Adipocyte (in vitro differentiated cells): Measurements from ENCODE around the gene CBX5.
A peak's percentile ranks its signal among the peaks of the same experiment; 100 is the strongest.

Experiments used
- DNase-seq: peaks from one replicate; pipeline ENCODE4 v3.0.0-alpha.2; 2015; ENCODE audit warnings: low read depth
- H3K27me3 ChIP-seq: replicated peaks from 2 replicates; pipeline ENCODE4 v1.7.0; 2013; ENCODE audit warnings: mild to moderate bottlenecking, low read length, moderate library complexity; ENCODE audit not compliant: control insufficient read depth, insufficient read depth
- H3K36me3 ChIP-seq: 2 replicates; pipeline ENCODE4 v1.7.0; 2013; ENCODE audit warnings: low read length, mild to moderate bottlenecking, moderate library complexity; ENCODE audit not compliant: control insufficient read depth, insufficient read depth, severe bottlenecking
- H3K4me1 ChIP-seq: 2 replicates; pipeline ENCODE4 v1.7.0; 2013; ENCODE audit warnings: mild to moderate bottlenecking, low read length, moderate library complexity; ENCODE audit not compliant: control insufficient read depth, insufficient read depth
- H3K4me3 ChIP-seq: 2 replicates; pipeline ENCODE4 v1.7.0; 2013; ENCODE audit warnings: mild to moderate bottlenecking, low read length, moderate library complexity
- H3K9ac ChIP-seq: 2 replicates; pipeline ENCODE4 v1.7.0; 2013; ENCODE audit warnings: mild to moderate bottlenecking, low read length, moderate library complexity
- H3K9me3 ChIP-seq: 2 replicates; pipeline ENCODE4 v1.7.0; 2013; ENCODE audit warnings: mild to moderate bottlenecking, low read length, moderate library complexity; ENCODE audit not compliant: control insufficient read depth

Gene CBX5

GRCh38 chr12:54279227-54279631, 693 bp downstream of the CBX5 start:
- H3K4me1 ChIP-seq = peaks cover 39% of the 10 kb centered on the region
- no peak for DNase-seq
- peak overlapping the region; percentile 100 for H3K9ac ChIP-seq
- H3K9me3 ChIP-seq = no peaks in the 10 kb centered on the region
- H3K27me3 ChIP-seq = no peaks in the 10 kb centered on the region
- peaks cover 30% of the 10 kb centered on the region for H3K36me3 ChIP-seq
- H3K4me3 ChIP-seq = peak overlapping the region; percentile 96

DNA sequence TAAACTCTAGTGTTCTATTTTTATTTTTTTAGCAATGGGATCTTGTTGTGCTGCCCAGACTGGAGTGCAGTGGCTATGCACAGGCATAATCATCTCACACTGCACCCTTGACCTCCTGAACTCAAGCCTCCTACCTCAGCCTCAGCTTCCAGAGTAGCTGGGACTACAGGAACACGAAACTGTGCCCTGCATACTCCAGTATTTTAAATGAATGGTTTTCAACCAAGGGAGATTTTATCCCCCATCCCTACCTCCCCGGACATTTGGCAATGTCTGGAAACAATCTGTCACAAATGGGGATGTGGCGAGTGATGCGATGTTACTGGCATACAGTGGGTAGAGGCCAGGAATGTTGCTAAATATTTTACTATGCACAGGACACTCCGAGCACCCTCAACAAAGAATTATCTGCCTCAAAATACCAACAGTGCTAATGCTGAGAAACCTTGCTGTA, 2.1 kb downstream of the CBX5 start:
- H3K4me1 ChIP-seq = peaks cover 25% of the 10 kb centered on the region

GRCh38 chr12:54276368-54276767, 3.6 kb downstream of the CBX5 start:
- peaks cover 5% of the 10 kb centered on the region for H3K36me3 ChIP-seq
- no peak for DNase-seq
- H3K4me1 ChIP-seq = peaks cover 15% of the 10 kb centered on the region
- no peaks in the 10 kb centered on the region for H3K9me3 ChIP-seq
- no peak overlapping the region for H3K9ac ChIP-seq
- H3K27me3 ChIP-seq = no peaks in the 10 kb centered on the region
- no peak overlapping the region for H3K4me3 ChIP-seq

More for the DNA sequence above, 2.1 kb downstream of the CBX5 start:
- H3K36me3 ChIP-seq = peaks cover 20% of the 10 kb centered on the region
- H3K4me3 ChIP-seq = peak overlapping the region; percentile 96
- peak overlapping the region; percentile 100 for H3K9ac ChIP-seq
- peak; percentile 55 for DNase-seq
- H3K9me3 ChIP-seq = no peaks in the 10 kb centered on the region
- H3K27me3 ChIP-seq = no peaks in the 10 kb centered on the region

DNA sequence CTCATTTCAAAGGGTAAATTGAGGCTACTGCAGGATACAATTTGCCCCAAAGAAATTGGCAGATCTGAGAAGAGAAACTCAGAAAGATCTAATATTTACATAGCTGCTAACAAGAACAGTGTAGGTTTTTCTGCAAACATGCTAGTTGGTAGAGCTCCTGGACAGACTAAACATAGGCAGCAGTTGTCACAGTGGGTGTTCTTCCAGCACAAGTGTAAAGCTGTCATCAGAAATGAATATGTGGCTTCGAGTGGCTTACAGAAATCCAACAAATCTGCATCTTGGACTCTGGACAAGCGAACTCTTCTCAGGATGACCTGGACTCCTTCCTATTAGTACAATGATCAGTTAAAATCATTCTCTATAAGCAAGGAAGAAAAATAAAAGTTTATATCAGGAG, 5.9 kb downstream of the CBX5 start:
- peaks cover 3% of the 10 kb centered on the region for H3K36me3 ChIP-seq

GRCh38 chr12:54272214-54272613, 7.7 kb downstream of the CBX5 start:
- Histone ChIP-seq H3K9me3 (no peaks in the 10 kb centered on the region), H3K4me1 (no peaks in the 10 kb centered on the region), H3K4me3 (no peak overlapping the region), H3K27me3 (no peaks in the 10 kb centered on the region), H3K9ac (no peak overlapping the region), H3K36me3 (peaks cover 3% of the 10 kb centered on the region)
- DNase-seq = no peak

More for the DNA sequence above, 5.9 kb downstream of the CBX5 start:
- no peaks in the 10 kb centered on the region for H3K27me3 ChIP-seq
- no peak for DNase-seq
- no peaks in the 10 kb centered on the region for H3K9me3 ChIP-seq
- no peak overlapping the region for H3K4me3 ChIP-seq
- no peak overlapping the region for H3K9ac ChIP-seq
- peaks cover 15% of the 10 kb centered on the region for H3K4me1 ChIP-seq

GRCh38 chr12:54270345-54270744, 9.6 kb downstream of the CBX5 start:
- Histone ChIP-seq H3K4me1 (no peaks in the 10 kb centered on the region), H3K9ac (no peak overlapping the region)

DNA sequence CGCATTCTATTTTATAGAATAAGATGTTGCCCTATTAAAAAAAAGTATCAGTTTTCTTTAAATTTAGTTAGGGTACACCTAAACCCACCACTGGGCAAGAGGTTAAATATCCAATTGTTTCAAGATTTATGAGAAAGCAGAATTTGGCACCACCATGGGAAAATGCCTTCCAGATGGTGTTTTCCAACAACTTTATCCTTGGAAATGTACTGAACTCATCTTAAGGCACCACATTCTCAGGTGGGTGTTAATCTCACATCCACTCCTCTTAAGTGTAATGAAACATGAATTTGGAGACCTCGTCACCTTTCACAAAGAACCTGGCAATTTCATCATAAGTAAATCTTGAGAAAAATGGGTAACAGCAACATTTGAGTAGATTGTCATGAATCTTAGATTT, 13.1 kb downstream of the CBX5 start:
- no peaks in the 10 kb centered on the region for H3K27me3 ChIP-seq
- H3K4me3 ChIP-seq = no peak overlapping the region
- H3K9ac ChIP-seq = no peak overlapping the region
- H3K9me3 ChIP-seq = no peaks in the 10 kb centered on the region
- no peaks in the 10 kb centered on the region for H3K36me3 ChIP-seq
- peaks cover 11% of the 10 kb centered on the region for H3K4me1 ChIP-seq
- no peak for DNase-seq

More at GRCh38 chr12:54270345-54270744, 9.6 kb downstream of the CBX5 start:
- Histone ChIP-seq H3K36me3 (peaks cover 3% of the 10 kb centered on the region), H3K27me3 (no peaks in the 10 kb centered on the region), H3K9me3 (no peaks in the 10 kb centered on the region), H3K4me3 (no peak overlapping the region)
- no peak for DNase-seq

GRCh38 chr12:54265364-54265812, 14.5 kb downstream of the CBX5 start:
- DNase-seq = no peak
- Histone ChIP-seq H3K9ac (no peak overlapping the region), H3K27me3 (no peaks in the 10 kb centered on the region), H3K4me1 (peaks cover 21% of the 10 kb centered on the region), H3K4me3 (no peak overlapping the region), H3K9me3 (no peaks in the 10 kb centered on the region), H3K36me3 (no peaks in the 10 kb centered on the region)

DNA sequence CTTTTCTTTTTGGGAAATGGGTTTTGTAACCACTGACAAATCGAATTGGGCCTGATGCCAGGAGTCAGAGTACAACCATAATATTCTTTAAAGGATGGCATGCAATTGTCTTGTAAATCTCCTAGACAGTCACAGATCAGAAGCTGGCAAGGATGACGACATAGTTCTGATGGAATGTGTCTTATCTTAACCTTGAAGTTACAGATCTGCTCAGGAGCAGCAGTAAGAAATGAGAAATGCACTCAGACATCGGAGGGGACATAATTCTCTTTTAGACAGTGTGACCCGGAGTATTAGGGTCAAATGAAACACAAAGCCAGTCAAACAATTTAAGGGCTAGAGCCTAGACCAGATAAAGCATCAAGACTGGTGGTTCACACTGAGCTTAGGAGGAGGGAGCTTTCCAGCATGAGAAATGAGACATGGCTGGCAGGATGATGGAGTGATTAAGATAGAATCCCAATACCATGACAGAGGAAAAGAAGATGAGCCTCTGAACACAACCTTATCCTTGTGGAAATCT, 17.5 kb downstream of the CBX5 start:
- peak overlapping the region; percentile 59 for H3K4me3 ChIP-seq
- DNase-seq = peak; percentile 73
- H3K36me3 ChIP-seq = peaks cover under 1% of the 10 kb centered on the region
- peaks cover 43% of the 10 kb centered on the region for H3K4me1 ChIP-seq
- no peaks in the 10 kb centered on the region for H3K9me3 ChIP-seq
- H3K27me3 ChIP-seq = no peaks in the 10 kb centered on the region
- H3K9ac ChIP-seq = peak overlapping the region; percentile 7

GRCh38 chr12:54261815-54262402, 18.0 kb downstream of the CBX5 start:
- Histone ChIP-seq H3K9ac (peak overlapping the region; percentile 7), H3K4me1 (peaks cover 43% of the 10 kb centered on the region), H3K36me3 (peaks cover 6% of the 10 kb centered on the region), H3K4me3 (peak overlapping the region; percentile 59), H3K27me3 (no peaks in the 10 kb centered on the region), H3K9me3 (no peaks in the 10 kb centered on the region)
- DNase-seq = peak; percentile 45

DNA sequence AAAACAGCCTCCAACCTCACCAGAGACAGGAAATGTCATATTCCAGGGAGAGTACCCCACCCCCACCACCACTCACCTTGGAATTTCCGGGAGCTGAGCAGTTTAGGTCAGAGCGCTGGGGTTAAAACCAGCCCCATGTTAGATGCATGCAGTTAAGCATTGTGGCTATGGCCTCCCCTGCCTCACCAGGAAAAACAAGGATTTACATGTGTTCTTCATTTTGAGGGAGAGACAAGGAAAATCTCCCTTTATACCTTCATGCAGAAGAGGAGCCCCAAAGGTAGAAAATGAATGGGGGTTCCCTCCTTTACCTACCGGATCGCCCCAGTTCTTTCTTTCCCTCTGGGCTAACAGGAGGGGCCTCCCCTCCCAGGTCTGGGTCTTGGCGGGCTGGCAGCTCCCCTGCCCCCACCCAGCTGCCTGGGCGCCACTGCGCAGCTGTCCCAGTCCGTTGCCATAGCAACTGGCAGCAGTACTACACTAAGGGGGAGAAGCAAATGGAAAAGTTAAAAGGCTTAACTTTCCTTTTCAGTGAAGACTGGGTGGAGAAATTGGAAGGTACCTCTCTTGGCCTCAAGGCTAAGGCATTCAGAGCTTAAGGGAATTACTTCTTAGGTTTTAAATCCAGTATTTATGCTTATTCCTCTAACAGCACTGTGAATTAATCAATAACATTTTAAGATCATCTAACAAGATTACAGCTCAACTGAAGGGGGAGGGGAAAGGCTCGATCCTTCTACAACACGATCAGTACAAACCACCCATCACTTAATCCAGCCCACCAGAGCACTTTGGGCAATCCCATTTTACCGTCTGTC, 20.5 kb downstream of the CBX5 start:
- Histone ChIP-seq H3K9ac (peak overlapping the region; percentile 64), H3K4me3 (peak overlapping the region; percentile 70), H3K9me3 (no peaks in the 10 kb centered on the region), H3K4me1 (peaks cover 43% of the 10 kb centered on the region), H3K27me3 (no peaks in the 10 kb centered on the region), H3K36me3 (peaks cover 27% of the 10 kb centered on the region)
- DNase-seq = peak; percentile 96
